Measurements from ENCODE around the gene ZNF160. TPM values are rescaled to one million over a fixed set of nuclear protein-coding genes. Genes with fewer than 3 reads are reported as not detected.
A peak's percentile ranks its signal among the peaks of the same experiment; 100 is the strongest.
"Not testable (repeated sequence)": the region's sequence is repeated elsewhere in the genome, so short reads cannot be mapped to it uniquely, and the experiment has no call there.

The ZNF160 gene
- 10 to 100 TPM; 26.3 to 28.9 TPM for total RNA-seq

DNA sequence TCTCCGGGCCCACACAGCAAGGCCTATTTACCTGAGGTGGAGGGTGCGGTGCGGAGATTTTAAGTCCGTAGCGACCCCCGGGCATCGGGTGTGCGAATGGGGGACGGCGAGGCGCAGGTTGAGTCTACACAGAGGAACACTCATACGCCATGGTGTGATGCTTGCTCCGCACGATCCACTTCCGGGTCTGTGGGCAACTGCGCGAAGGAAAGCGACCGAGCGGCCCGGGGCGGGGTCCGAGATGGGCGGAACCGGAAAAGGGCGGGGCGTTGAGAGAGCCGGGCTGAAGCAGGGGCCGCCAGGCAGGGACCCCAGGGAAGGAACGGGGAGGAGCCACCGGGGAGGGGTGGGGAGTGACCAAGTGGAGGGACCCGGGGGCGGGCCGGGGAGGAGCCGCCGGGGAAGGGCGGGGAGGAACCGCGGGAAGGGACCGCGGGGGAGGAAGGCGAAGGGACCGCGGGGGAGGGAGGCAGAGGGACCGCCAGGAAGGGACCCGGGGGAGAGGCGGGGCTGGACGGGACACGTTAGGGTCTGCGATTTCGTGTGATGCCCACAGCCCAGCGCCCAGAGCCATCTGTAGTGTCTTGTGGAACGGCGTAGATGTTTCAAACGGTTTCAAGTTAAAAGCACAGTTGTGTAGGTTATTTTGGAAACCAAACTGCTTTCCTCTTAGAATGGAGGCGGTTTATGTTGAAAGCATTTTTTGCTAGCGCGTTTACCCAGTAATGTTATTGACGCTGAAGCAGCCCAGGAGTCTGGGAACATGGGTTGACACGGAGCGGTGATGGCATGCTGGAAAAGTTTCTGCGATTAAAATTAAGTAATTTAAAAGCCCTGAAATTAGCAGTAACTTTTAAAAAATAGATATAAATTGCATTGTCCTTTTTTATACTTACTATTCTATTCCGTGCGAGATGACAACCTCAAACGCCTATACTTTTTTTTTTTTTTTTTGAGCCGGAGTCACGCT lies at the start of gene ZNF160:
Gene ZNF160 (minus strand): TSS at position 189 of the 970 bp plus-strand sequence. CDS start 17,146 bp downstream, outside the sequence.
- ChIA-PET POLR2A (no interaction called here), CTCF (no interaction called here)
- Mint-ChIP-seq H3K9me3 (peaks cover 16% of the 10 kb centered on the region), H3K4me3 (peak within 1 kb of the TSS; percentile 89), H3K36me3 (peaks cover 24% of the 10 kb centered on the region), H3K27ac (peak within 1 kb of the TSS; percentile 81), H3K4me1 (ENCODE audit: low read depth) (peaks cover 28% of the 10 kb centered on the region), H3K27me3 (peaks cover 2% of the 10 kb centered on the region)
- DNase-seq: peak; percentile 99
- intact Hi-C loops (cut with micrococcal nuclease): loop anchor here (2.0 to 10.0 kb wide), 5 partner anchors 55 to 576 kb away; partner anchors contain the start of genes ZNF347, ZNF808 and ZNF816

DNA sequence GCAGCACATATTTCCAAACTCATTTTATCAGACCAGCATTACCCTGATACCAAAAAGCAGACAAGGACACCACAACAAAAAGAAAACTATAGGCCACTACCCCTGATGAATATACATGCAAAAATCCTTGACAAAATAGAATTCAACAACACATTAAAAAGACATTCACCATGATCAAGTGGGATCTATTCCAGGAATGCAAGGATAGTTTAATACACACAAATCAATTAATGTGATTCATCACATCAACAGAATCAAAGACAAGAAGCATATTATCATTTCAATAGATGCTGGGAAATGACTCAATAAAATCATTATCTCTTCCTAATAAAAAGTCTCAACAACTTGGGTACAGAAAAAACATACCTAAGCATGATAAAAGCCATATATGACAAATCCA lies 44.4 kb upstream of the ZNF160 start:
- intact Hi-C loops (cut with micrococcal nuclease): no loop called here
- no peak for DNase-seq
- Mint-ChIP-seq H3K4me3 (no peak overlapping the region), H3K36me3 (peaks cover 85% of the 10 kb centered on the region), H3K27me3 (no peaks in the 10 kb centered on the region), H3K4me1 (ENCODE audit: low read depth) (no peaks in the 10 kb centered on the region), H3K9me3 (peaks cover 74% of the 10 kb centered on the region), H3K27ac (no peak overlapping the region)
- POLR2A ChIA-PET: no interaction called here
- CTCF ChIA-PET: no interaction called here

DNA sequence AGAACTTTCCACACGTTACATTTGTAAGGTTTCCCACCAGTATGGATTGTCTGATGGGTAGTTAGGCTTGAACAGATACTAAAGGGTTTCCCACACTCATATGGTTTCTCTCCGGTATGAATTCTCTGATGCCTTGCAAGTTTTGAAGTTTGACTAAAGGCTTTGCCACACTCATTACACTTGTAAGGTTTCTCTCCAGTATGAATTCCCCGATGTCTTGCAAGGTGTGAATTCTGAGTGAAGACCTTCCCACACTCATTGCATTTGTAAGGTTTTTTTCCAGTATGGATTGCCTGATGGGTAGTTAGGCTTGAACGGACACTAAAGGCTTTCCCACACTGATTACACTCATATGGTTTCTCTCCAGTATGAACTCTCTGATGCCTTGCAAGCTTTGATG lies 37.1 kb upstream of the ZNF160 start:
- no peak overlapping the region for H3K4me3 Mint-ChIP-seq
- ChIA-PET CTCF (no interaction called here), POLR2A (no interaction called here)
- H3K36me3 Mint-ChIP-seq: peaks cover 63% of the 10 kb centered on the region
- H3K27ac Mint-ChIP-seq: no peak overlapping the region
- no peaks in the 10 kb centered on the region for H3K4me1 Mint-ChIP-seq (ENCODE audit: low read depth)
- H3K9me3 Mint-ChIP-seq: peaks cover 77% of the 10 kb centered on the region
- no peak for DNase-seq
- no peaks in the 10 kb centered on the region for H3K27me3 Mint-ChIP-seq
- intact Hi-C loops (cut with micrococcal nuclease): no loop called here

DNA sequence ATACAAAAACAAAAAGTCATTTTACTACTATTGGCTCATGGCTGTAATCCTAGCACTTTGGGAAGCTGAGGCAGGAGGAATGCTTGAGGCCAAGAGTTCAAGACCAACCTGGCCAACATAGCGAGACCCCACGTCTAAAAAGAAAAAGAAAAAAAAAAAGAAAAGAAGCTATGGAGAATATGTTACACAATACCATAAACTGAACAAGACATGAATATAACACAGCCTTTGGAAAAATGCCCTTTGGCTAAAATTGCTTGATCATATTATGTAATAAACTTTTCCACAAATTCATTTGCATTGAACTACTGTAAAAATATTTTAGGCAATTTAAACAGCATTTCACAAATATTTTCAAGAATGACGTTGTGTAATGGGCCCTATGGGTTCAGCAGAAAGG lies 33.2 kb upstream of the ZNF160 start:
- Mint-ChIP-seq H3K36me3 (peaks cover 51% of the 10 kb centered on the region), H3K27me3 (peaks cover 8% of the 10 kb centered on the region), H3K4me1 (ENCODE audit: low read depth) (peaks cover 8% of the 10 kb centered on the region), H3K9me3 (peaks cover 73% of the 10 kb centered on the region), H3K27ac (no peak overlapping the region), H3K4me3 (no peak overlapping the region)
- intact Hi-C loops (cut with micrococcal nuclease): no loop called here
- no peak for DNase-seq
- ChIA-PET CTCF (no interaction called here), POLR2A (no interaction called here)

DNA sequence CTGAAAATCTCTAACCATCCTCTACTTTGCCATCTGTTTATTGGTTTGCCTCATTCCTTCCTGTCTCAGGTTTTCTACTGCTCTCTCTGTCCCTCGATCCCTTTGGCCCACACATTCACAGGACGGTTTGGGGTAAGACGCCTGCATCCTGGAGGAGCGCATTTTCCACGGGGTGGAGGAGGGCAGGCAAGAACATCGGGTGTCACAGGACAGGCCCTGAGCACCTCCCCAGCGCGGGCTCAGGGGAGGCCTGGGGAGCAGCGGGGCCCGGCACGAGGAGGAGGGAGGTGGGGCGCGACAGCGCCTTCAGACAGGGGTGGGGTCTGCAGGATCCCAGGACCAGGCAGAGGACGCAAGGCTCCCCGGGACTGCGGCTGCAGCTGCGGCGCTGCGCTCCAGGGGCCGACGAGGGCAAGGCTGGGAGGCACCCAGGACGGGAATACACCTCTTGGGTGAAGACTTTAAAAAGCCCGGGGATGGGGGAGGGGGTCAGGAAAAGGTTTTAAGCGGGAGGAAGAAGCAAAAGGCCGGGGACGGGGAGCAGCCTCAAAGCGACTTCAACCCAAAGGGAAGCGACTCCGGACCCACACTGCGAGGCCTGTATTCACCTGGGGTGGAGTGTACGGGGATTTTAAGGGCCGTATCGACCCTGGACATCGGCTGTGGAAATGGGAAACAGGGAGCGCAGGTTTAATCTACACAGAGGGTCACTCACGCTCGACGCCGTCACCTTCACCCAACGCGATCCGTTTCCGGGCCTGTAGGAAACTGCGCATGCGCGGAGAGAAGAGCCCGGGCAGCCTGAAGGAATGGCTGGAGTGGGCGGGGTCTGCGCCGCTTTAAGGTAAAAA lies 29.1 kb upstream of the ZNF160 start, which contains the start of gene ZNF415:
Gene ZNF415 (minus strand): TSS at position 770 of the 851 bp plus-strand sequence. CDS start 10,234 bp downstream, outside the sequence.
- ChIA-PET POLR2A (no interaction called here), CTCF (no interaction called here)
- peak; percentile 58 for DNase-seq
- H3K27ac Mint-ChIP-seq: no peak within 1 kb of the TSS
- H3K36me3 Mint-ChIP-seq: peaks cover 42% of the 10 kb centered on the region
- H3K4me3 Mint-ChIP-seq: peak within 1 kb of the TSS; percentile 38
- H3K27me3 Mint-ChIP-seq: peaks cover 20% of the 10 kb centered on the region
- H3K4me1 Mint-ChIP-seq (ENCODE audit: low read depth): peaks cover 10% of the 10 kb centered on the region
- intact Hi-C loops (cut with micrococcal nuclease): no loop called here
- H3K9me3 Mint-ChIP-seq: peaks cover 63% of the 10 kb centered on the region

- ChIA-PET CTCF (no interaction called here), POLR2A (no interaction called here)
- intact Hi-C loops (cut with micrococcal nuclease): no loop called here
- no peak for DNase-seq
- Mint-ChIP-seq H3K27me3 (peaks cover 20% of the 10 kb centered on the region), H3K4me1 (ENCODE audit: low read depth) (peaks cover 10% of the 10 kb centered on the region), H3K4me3 (peak overlapping the region; percentile 38), H3K9me3 (peaks cover 60% of the 10 kb centered on the region), H3K27ac (no peak overlapping the region), H3K36me3 (peaks cover 37% of the 10 kb centered on the region)
These were observed 28.5 kb upstream of the ZNF160 start for GRCh38 chr19:53131727-53132126.

- ChIA-PET POLR2A (no interaction called here), CTCF (no interaction called here)
- Mint-ChIP-seq H3K9me3 (peaks cover 55% of the 10 kb centered on the region), H3K27ac (no peak overlapping the region), H3K27me3 (peaks cover 20% of the 10 kb centered on the region), H3K36me3 (peaks cover 35% of the 10 kb centered on the region), H3K4me1 (ENCODE audit: low read depth) (peaks cover 10% of the 10 kb centered on the region), H3K4me3 (no peak overlapping the region)
- intact Hi-C loops (cut with micrococcal nuclease): no loop called here
- no peak for DNase-seq
These were observed 27.9 kb upstream of the ZNF160 start for GRCh38 chr19:53131085-53131590.

- DNase-seq: no peak
- intact Hi-C loops (cut with micrococcal nuclease): no loop called here
- H3K4me1 Mint-ChIP-seq (ENCODE audit: low read depth): peaks cover 10% of the 10 kb centered on the region
- no peak overlapping the region for H3K27ac Mint-ChIP-seq
- peaks cover 51% of the 10 kb centered on the region for H3K9me3 Mint-ChIP-seq
- H3K27me3 Mint-ChIP-seq: peaks cover 20% of the 10 kb centered on the region
- CTCF ChIA-PET: no interaction called here
- POLR2A ChIA-PET: no interaction called here
- no peak overlapping the region for H3K4me3 Mint-ChIP-seq
- H3K36me3 Mint-ChIP-seq: peaks cover 35% of the 10 kb centered on the region
These were observed 27.3 kb upstream of the ZNF160 start for GRCh38 chr19:53130506-53130905.

GRCh38 chr19:53126733-53127526 lies 23.7 kb upstream of the ZNF160 start:
- POLR2A ChIA-PET; CTCF ChIA-PET; DNase-seq; intact Hi-C loops (cut with micrococcal nuclease); H3K27ac Mint-ChIP-seq; H3K4me1 Mint-ChIP-seq (ENCODE audit: low read depth); H3K4me3 Mint-ChIP-seq: not testable (repeated sequence)
- Mint-ChIP-seq H3K27me3 (peaks cover 18% of the 10 kb centered on the region), H3K36me3 (peaks cover 24% of the 10 kb centered on the region), H3K9me3 (peaks cover 39% of the 10 kb centered on the region)

DNA sequence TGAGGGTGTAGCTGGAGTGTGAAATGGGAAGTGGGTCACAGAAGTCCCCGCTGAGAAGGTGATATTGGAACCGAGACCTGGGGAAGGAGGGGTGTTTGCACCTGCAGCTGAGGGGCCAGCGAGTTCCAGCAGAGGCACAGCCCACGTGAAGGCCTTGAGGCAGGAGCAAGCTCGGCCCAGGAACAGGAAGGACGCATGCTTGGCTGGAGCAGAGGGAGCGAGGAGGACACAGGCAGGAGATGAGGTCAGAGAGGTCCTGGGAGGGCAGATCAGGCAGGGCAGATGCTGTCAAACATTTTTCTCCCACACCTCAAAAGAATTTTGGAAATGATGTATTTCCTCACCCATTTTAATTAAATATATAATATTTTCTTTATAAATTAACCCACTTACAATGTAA lies 20.2 kb upstream of the ZNF160 start:
- POLR2A ChIA-PET: no interaction called here
- CTCF ChIA-PET: no interaction called here
- Mint-ChIP-seq H3K27me3 (peaks cover 3% of the 10 kb centered on the region), H3K36me3 (peaks cover 13% of the 10 kb centered on the region), H3K27ac (no peak overlapping the region), H3K4me1 (ENCODE audit: low read depth) (no peaks in the 10 kb centered on the region), H3K9me3 (peaks cover 37% of the 10 kb centered on the region), H3K4me3 (no peak overlapping the region)
- intact Hi-C loops (cut with micrococcal nuclease): no loop called here
- no peak for DNase-seq

GRCh38 chr19:53112286-53112685 lies 9.1 kb upstream of the ZNF160 start:
- Mint-ChIP-seq H3K27me3 (peaks cover 6% of the 10 kb centered on the region), H3K27ac (no peak overlapping the region), H3K4me1 (ENCODE audit: low read depth) (no peaks in the 10 kb centered on the region), H3K9me3 (peaks cover 58% of the 10 kb centered on the region), H3K4me3 (no peak overlapping the region), H3K36me3 (peaks cover 45% of the 10 kb centered on the region)
- CTCF ChIA-PET: no interaction called here
- no peak for DNase-seq
- intact Hi-C loops (cut with micrococcal nuclease): no loop called here
- POLR2A ChIA-PET: no interaction called here

Data from activated CD4-positive, alpha-beta memory T cell treated with anti-CD3 and anti-CD28 coated beads for 36 hours (primary cell).